Stomach (tissue), 4 donors: Measurements from ENCODE around the gene ACP2.
"Not testable (repeated sequence)": the region's sequence is repeated elsewhere in the genome, so short reads cannot be mapped to it uniquely, and the experiment has no call there.

ENCODE experiments used
- CTCF ChIP-seq, 7 experiments: fragments of 450-650 bp in 4 of 7; fragments of 200-600 bp in 3 of 7; sonication (generic) in 3 of 7; IDR thresholded peaks; one replicate each; pipeline ENCODE4 v1.5.1; 2016 to 2019; ENCODE audit warnings: antibody characterized with exemption in 7 of 7, control low read depth in 2 of 7, mild to moderate bottlenecking in 1 of 7
- EP300 ChIP-seq: sonication (generic); formaldehyde crosslinking; IDR thresholded peaks from one replicate; pipeline ENCODE4 v1.6.1; 2017; ENCODE audit warnings: antibody characterized with exemption
- POLR2A ChIP-seq, 4 donors: fragments of 450-650 bp; IDR thresholded peaks; one replicate each; pipeline ENCODE4 v1.6.1; 2016; ENCODE audit warnings: antibody characterized with exemption in 4 of 4, control low read depth in 2 of 4, mild to moderate bottlenecking in 1 of 4, moderate library complexity in 1 of 4
- POLR2AphosphoS5 ChIP-seq, 3 donors: sonication (generic); formaldehyde crosslinking; IDR thresholded peaks; one replicate each; pipeline ENCODE4 v1.6.1; 2016; ENCODE audit warnings: antibody characterized with exemption in 3 of 3

- TF ChIP-seq POLR2AphosphoS5 (IDR thresholded peaks at IDR 0.05); POLR2A (IDR thresholded peaks at IDR 0.05); CTCF (IDR thresholded peaks at IDR 0.05); EP300: not testable (repeated sequence)
These were observed 40.5 kb downstream of the ACP2 start for GRCh38 chr11:47208008-47208552.
